Amniotic epithelial cell (primary cell): ENCODE results near the gene BCAR3.

ENCODE experiments used
- DNase-seq: peaks from one replicate; pipeline ENCODE4 v3.0.0-alpha.2; 2010; ENCODE audit warnings: low read depth

Gene BCAR3

DNA sequence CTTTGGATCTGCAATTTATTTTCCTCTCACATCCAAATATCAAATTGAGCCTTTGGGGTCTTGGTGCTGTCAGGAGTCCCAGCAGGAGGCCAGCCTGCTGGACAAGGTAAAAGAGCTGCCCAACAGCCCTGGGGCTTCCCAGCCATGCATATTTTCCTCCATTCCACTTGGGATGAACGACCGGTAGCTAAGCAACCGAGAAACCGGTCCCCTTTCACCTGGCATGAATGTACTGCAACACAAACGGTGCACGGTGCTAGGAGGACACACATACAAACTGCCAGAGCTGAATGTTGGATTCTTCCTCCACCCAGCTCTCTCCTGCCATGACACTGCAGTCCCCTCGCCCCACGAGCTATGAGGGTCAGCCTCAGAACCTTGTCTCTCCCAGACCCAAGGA is 42.7 kb downstream of the BCAR3 start:
- no peak for DNase-seq

DNA sequence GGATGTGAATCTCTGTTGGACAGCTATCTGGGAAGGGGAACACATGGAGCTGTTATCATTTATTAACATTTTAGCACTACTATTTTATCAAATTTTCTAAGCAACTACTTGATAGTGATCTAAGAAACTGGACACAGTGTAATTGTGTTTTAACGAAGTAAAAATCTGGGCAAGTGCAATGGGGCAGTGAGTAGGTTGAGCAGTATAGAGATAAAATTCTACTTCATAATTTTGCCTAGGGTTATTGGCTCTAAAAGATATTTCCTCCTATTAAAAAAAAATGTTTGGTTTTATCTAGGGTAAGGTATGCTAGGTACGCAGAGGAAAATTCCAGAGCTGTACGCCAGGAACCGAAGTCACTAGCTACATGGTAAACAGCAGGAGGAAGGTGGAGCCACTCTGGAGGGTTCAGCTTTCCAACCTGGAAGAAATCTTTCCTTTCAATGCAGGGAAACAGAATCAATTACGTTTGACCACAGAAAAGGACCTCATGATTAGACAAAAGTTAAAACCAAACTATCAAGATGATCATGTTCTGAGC is 43.3 kb downstream of the BCAR3 start:
- DNase-seq, result peak; percentile 68

DNA sequence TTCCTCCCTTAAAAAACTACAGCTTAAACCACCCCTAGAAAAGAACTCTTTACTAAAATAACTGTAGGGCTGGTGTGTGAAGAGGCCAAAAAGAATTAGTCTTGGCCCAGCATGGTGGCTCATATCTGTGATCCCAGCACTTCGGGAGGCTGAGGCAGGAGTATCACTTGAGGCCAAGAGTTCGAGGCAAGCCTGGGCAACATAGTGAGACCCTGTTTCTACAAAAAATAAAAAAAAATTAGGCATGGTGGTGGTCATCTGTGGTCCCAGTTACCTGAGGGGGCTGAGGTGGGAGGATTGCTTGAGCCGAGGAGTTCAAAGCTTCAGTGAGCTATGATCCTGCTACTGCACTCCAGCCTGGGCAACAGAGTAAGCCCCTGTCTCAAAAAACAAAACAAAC is 44.9 kb downstream of the BCAR3 start:
- DNase-seq, result no peak

DNA sequence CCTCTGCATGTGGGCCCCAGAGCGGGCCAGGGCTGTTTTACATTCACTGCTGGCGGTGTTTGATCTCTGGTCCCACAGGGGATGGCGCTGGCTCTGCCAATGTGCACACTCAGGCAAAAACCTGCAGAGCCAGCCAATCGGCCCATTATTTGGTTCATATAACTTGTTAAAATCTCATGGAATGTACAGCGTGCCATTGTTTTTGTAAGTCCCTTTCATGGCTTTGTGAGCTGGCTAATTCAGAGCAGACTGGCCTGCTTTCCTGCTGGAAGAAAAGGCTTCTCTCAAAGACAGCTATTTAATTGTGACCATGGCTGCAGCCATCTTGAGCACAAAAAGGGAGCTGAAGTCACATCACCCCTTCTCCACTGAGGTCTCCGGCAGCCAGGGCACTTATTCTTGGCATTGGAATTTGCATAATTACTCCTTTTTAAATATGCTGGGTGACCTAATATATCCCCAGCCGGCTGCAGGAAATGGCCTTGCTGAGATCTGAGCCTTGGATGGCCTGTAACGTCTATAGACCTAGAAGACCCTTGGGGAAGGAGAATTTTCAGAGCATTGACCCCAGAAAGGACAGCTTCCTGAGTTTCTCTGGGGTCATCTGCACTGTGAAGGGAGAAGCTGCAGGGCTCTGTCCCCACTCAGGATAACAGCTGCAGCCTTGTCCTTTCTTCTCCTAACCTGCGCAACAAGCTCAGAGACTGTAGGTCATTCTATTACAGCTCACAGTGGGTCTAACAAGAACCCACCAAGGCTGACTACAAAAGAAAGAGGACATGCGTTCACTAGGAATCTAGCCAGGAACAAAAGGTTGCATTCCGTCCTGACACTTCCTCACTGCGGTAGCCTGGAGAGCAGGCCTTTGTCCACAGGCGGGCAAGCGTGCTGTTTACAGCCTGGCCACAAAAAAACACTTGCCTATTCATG is 45.8 kb downstream of the BCAR3 start:
- DNase-seq, result no peak

DNA sequence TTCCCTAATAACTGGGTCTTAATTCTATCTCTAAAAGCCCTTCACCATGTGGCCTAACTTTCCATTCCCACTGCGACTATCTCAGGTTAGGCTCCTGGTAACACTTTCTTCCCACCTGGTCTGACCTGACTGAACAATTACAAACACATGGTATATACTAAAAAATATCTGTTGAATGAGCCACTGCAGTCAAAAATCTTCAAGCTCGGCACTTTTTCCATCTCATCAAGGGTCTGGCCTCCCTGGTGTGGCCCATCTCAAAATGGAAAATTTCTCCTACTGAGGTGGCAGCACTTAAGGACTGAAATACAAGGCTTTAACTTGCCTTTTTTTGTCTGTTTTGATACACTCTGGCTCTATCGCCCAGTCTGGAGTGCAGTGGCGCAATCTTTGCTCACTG is 48.3 kb downstream of the BCAR3 start:
- no peak for DNase-seq

DNA sequence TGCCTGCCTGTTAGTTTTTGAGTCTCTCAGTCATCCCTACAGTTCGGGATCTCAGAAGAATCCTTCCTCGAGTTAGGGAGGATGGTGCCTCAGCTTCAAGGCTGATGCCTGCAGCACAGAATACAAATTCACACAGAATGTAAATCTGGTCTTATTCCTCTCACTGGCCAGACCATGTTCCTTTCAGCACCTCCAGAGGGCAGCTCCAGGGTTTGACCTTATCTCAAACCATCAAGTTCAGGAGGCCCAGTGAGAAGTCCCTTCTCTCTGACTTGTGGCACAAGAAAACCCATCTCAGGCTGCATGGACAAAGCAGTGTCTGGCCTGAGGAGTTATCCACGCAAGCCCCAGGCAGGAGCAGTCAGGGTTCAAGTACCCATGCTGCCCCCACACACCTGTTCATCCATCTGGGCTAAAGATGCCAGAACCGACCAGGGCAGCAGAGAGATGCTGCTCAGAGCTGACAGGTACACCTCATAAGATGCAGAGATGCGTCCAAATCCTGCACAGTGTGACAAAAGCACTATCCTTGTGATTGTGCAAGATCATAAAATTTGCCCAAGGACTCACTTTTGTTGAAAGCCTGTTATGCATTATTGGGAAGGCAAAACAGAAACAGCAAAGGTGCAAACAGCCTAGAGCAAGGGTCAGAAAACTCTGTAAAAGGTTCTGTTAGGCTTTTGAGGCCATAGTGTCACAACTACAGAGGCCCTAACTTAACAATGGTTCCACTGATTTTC is 49.8 kb downstream of the BCAR3 start:
- DNase-seq, result peak; percentile 49

DNA sequence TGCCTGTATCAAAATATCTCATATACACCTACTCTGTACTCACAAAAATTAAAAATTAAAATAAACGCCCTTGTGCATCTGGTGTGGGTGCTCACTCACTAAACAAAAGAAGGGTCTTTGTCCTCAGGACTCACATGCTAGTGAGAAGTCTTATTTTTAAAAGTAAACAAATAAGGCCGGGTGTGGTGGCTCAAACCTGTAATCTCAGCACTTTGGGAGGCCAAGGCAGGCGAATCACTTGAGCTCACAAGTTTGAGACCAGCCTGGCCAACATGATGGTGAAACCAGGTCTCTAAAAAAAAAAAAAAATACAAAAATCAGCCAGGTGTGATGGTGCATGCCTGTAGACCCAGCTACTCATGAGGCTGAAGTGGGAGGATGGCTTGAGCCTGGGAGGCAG is 51.5 kb downstream of the BCAR3 start:
- no peak for DNase-seq

DNA sequence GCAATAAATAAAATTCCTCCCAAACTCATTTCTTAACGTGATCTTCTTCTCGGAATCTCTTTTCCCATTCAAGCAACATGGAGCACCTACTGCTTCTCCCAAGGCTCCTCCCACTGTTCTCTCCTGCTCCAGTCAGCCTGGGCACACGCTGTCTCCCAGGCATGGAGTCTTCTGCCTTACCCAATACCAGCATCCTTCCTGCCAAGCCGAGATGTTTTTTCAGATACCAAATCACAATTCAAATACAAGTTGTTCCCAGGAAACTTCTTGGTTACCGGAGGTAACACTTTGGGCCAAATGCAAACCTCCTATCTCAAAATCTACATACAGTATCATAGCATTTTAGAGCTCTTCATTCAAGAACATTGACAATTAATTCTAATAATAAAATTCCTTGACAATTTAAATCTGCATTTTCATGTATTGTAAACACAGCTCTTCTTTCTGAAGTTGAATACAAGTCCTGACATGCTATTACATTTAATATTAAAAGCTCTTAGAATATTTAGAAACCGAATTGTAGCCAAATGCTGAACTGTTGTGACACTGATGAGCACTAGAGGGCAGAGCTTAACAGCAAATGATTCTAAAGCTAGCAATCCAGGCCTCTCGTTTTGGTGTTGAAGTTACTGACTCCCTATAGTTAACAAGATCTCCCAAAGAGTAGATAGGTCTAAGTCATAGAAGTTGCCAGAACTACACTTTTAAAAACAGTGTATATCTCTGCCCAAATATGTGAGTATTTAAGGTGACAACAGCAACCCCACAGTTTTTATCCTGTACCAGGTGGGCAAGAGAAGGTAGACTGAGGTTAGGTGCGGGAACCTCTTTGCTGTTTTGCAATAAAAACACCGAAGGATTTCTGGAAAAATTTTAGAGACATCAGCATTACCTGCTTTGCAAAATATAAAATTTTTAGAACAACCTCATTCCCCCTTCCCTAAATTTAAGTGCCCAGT is 52.3 kb downstream of the BCAR3 start:
- DNase-seq, result peak; percentile 78

DNA sequence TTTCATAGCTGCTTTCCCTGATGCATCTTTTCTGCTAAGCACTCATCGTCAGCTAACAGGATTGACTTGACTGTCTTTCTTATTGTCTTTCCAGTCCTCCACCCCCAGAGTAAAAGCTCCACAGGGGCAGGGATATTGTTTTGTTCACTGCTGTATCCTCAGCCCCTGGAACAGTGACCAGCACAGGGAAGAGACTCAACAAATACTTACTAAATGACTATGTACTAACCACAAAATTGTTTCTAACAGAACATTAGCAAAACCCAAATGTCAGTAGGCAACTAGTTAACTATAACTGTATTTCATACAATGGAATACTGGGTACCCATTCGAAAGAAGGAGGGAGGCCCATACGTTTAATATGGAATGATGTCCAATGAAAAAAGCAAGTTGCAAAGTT is 53.0 kb downstream of the BCAR3 start:
- no peak for DNase-seq

DNA sequence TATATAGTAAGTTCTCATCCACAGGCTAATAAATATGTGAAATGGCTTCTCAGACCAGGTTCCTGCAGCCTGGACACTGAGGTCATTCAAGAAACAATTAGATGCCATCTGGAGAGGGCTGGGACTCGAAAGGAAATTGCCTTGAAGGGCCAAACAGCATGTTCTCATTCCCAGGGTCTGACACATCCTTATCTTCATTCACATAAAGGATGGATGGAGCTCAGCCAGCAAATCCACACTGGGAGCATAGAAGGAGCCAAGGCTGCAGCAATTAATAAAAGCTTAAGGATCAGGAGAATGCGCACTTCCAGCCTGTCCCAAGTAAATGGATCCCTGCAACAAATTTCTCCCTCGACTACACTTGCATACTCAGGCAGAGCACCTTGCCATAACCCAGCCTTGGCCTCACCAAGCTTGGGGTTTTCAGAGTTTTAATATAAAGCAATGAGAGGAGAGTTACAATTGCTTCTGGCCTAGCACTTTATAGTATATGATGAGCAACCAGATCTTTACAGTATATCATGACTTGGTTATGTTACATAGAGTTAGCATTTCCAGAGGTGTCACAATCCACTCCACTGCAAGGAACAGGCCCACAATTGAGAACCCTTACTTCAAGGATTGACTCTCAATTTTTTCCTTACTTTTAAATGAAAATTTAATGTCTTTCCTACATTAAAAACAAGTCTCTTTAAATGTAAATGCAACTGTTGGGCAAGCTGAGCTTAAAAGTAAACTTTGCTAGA is 55.9 kb downstream of the BCAR3 start:
- DNase-seq, result peak; percentile 93

DNA sequence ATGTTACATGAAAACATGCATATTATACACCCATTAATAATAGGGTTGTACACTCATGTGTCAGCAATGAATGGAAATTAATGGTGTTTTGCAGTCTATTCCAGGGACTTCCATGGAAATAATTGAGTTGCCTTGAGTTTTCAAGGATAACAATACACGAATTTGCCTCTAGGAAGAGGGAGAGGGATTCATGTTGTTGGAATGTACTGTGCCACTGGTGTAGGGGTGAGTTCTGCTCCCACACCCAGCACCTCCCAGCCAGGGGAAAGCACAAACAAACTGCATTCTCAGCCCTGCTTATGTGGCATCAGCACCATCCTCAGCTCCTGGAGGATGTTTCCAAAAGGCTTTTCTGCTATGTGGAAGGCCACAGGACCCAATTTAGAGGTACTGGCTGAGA is 57.8 kb downstream of the BCAR3 start:
- peak; percentile 91 for DNase-seq

DNA sequence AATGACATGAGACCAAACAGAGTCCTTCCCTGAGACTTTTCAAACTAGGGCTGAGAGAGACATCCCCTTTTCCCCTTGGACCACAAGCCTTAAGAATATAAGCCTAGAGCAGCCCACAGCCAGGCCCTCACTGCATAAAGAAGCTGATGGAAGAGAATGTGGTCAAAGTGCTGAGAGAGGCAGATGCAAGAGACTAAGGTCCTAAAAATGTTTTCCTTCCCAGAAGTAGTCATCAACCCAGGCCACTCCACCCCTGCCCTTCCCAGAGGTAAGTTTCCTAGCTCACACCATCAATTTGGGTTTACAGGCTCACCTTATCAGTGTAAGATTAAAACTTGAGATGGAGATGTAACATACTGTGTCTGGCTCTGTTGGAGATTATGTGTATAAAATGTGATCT is 58.2 kb downstream of the BCAR3 start:
- DNase-seq, result no peak

DNA sequence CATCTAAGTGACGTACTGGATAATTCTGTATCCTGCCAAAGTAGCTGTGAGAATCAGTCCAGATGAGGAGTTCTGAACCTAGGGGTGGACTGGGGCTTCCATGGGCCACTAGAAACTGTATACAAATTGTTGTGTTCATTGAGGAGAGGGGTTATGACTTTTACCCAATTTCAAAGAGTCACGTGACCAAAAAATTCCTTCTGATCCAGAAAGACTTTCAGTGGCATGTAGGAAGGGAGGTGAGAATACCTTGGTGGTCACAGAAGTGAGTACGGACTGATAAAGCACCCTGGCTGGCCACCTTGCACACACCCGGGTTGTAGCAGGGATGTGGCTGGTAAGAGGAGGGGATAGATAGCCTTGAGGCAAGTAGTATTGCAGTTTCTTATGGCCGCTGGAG is 60.4 kb downstream of the BCAR3 start:
- no peak for DNase-seq

DNA sequence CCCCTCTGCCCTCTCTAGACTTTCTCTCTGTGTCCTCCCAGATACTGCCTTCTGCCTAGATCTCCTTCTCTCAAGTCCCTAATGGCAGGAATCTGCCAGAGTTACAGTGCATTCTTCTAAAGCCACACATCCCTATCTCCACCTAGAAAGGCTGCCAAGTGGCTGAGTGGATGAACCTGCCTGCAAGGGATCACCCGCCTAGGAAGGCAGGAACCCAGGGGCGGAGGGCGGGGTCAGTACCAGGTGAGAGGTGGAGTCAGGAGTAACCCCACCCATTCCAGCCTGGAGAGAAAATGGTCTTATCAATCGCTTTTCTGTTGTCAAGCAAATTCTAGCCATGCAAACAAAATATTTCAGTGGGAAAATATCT is 60.8 kb downstream of the BCAR3 start:
- peak; percentile 53 for DNase-seq

DNA sequence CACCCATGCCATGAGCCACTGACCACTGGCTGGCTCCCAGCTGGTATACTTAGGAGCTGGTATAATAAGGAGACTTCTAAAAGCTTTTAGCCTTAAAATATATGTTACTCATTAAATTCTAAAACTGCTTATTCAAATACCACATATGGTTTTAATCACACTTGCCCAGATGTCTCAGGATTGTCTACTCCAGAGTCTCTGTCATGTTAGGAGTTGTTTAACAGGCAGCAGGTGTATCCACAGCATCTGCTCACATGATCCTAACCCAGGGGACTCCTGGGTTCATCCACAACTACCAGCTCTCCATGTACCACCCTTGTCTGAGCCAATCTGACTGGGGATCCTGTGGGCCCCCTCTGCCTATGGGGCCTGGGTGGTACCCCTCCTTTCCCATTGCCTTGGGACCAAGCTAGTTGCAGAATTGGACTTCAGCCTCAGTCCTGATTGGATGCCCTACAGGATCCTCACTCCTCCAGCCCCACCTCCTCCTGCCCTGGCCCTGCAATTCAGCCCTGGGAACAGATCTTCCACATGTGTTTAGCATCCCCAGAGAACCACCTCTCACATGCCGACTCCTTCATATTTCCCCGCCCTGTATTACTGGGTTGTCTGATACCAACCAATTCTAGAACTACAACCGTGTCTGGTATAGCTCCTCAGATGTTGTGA is 61.3 kb downstream of the BCAR3 start:
- DNase-seq, result no peak

DNA sequence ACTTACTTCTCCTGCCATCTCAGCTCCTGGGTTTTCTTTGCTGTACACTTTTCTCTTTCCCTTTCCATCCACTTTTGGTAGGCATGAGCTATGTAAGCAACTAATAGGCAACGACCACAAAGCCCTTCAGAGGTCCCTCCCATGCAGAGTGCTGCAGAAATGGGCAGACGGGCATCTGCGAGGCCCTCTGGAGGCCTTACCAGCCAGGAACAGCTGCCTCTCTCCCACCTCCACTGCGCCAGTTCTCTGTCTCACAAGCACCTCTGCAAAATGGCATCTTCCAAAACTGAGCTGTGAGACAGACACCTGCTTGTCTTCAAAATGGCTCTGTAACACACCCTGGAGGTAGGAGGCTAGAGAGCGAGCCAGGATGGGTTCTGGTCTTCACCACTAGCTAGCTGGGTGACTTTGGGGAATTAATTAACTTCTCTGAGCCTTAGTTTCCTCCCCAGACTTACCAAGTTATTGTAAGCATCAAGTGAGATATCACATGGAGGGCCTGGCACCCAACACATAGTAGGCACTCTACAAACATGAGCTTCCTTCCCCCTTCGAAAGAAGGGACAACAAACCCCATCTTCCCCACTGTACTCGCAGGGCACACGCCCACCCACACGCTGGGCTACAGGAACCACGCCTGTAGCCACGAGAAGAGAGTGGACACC is 62.0 kb downstream of the BCAR3 start:
- DNase-seq, result no peak

DNA sequence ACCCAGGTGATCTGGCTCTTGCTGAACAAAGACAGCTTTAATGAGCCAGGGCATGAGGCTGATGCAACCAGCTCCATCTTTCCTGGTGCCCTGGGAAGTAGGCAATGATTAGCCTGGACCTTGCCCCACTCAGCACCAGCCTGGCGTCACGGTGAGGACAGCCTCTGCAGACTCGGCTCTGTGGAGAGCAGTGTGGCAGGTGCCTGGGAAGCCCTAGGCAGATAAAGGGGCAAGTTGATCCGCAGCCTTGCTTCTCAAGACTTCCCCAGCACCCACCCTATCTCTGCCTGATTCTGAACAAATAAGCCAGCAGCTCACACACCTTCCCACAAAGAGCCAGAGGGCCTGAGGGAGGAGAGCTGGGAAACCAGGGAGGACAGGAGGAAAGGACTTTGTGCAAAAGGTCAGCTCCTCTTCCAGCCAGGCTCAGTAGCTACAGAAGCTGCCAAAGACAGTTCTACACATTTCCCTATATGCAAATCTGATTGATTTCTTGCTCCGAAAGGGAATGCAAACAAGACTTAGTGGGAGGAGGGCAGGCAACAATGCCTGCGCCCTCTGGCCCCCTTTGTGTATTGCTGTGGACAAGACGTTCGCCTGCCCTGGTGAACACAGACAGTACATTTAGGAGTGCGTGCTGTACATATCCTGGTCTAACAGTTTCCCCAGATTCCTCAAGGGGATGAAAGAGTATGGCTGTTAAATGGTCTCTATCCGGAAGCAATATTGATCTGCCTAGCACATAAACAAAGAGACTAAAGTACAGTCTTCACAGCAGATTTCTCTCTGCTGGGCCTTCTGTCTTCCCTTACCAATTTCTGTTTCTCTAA is 63.8 kb downstream of the BCAR3 start:
- no peak for DNase-seq

DNA sequence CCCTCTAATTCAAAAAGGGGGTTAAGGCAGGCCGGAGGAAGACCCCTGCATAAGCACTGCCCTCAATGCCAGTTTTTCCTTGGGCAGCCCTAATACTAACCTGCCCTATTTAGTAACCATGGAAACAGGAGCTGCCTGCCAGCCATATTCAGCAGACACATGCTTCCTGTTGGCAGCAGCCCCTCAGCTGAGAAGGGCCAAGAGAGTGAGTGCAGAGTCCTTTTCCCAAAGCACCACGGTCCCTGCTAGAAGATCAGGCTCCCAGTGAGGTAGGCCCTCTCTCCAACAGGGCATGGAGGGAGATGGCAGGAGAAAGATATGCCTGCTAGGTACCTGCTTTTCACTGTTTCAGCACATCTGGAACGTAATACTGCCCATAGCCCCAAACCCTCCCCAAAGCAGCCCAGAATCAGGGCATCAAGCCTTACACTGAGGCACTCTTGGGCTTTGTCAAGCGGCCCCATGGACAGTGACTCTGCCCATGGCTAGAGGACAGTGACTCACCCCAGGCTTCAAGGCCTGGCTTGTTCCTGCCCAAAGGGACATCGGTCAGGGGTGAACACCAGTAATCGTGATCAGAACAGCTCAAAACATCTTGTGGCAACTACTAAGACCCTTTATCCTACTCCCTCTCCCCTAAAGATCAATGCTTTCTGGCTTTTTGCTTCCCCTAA is 64.5 kb downstream of the BCAR3 start:
- DNase-seq, result no peak
